GM19035 (cell line): Measurements from ENCODE around the gene LVRN.

ENCODE experiments used
- ATAC-seq: cut with Tn5 transposase; IDR thresholded peaks from one replicate; pipeline ENCODE4 v1.9.1; 2021; ENCODE audit not compliant: unreplicated experiment

LVRN gene

GRCh38 chr5:115961381-115962238, 665 bp upstream of the LVRN start:
- no peak for ATAC-seq

- peak; percentile 57 for ATAC-seq
Measured at GRCh38 chr5:115962565-115963402, 509 bp downstream of the LVRN start.

- ATAC-seq: no peak
Measured at GRCh38 chr5:115963566-115963965, 1.3 kb downstream of the LVRN start.

- ATAC-seq: no peak
Measured at GRCh38 chr5:115968770-115969169, 6.5 kb downstream of the LVRN start.

- ATAC-seq: peak; percentile 90
Measured at GRCh38 chr5:115977096-115977495, 14.8 kb downstream of the LVRN start.

GRCh38 chr5:115977988-115978387, 15.7 kb downstream of the LVRN start:
- ATAC-seq: no peak

GRCh38 chr5:115978779-115979178, 16.5 kb downstream of the LVRN start:
- no peak for ATAC-seq

- no peak for ATAC-seq
Measured at GRCh38 chr5:115979201-115980041, 17.1 kb downstream of the LVRN start.

GRCh38 chr5:115983519-115983918, 21.2 kb downstream of the LVRN start:
- ATAC-seq: no peak

GRCh38 chr5:115985802-115986757, 23.8 kb downstream of the LVRN start:
- ATAC-seq: no peak

- ATAC-seq: no peak
Measured at GRCh38 chr5:115988002-115988401, 25.7 kb downstream of the LVRN start.

- ATAC-seq: no peak
Measured at GRCh38 chr5:115992848-115993350, 30.6 kb downstream of the LVRN start.

- no peak for ATAC-seq
Measured at GRCh38 chr5:115995351-115995750, 33.1 kb downstream of the LVRN start.

GRCh38 chr5:116002116-116002906, 40.0 kb downstream of the LVRN start:
- no peak for ATAC-seq

- ATAC-seq: no peak
Measured at GRCh38 chr5:116004248-116004647, 42.0 kb downstream of the LVRN start.

- ATAC-seq: no peak
Measured at GRCh38 chr5:116009806-116010205, 47.5 kb downstream of the LVRN start.

GRCh38 chr5:116011046-116011445, 48.8 kb downstream of the LVRN start:
- ATAC-seq: no peak

- no peak for ATAC-seq
Measured at GRCh38 chr5:116013207-116013785, 51.0 kb downstream of the LVRN start.

- no peak for ATAC-seq
Measured at GRCh38 chr5:116013936-116014335, 51.7 kb downstream of the LVRN start.
